Measurements from ENCODE around the gene FAM149B1.
"Not testable (repeated sequence)": the region's sequence is repeated elsewhere in the genome, so short reads cannot be mapped to it uniquely, and the experiment has no call there.

FAM149B1 gene

DNA sequence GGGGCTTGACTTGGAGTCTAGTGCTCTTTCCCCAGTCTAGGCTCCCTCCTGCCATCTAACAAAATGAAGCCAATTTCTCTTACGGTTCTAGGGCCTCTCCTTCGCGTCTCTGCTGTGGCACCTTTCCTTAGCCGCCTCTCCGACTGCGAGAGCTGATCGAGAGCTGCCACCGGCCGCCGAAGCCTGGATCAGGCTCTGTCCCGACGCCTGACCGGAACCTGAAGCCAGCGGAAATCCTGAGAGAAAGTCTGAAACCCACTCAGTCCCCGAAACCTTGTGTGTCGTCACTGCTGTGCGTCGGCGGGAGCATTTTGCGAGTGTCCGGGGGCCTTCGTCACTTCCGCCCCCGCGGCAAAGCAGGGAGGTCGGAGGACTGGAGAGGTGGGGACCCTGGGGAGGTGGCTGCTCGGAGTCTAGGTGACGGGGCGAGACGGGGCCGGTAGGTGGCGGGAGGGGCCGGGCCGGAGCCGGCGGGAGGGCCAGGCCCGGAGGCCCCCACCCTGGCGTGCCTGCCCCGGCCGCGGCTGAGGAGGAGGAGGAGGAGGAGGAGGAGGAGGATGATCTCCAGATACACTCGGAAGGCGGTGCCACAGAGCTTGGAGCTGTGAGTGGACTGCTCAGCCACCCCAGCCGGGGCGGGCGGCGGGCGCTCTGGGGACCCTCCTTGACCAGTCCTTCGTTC lies at the start of gene FAM149B1, which contains the start of gene ECD:
FAM149B1 (plus strand) TSS at position 337 of the 682 bp plus-strand sequence; CDS start at position 558, 221 bp downstream.
ECD (minus strand) TSS at position 226 of the 682 bp plus-strand sequence. CDS start 4,071 bp downstream, outside the sequence.
- peak; percentile 93 for DNase-seq

DNA sequence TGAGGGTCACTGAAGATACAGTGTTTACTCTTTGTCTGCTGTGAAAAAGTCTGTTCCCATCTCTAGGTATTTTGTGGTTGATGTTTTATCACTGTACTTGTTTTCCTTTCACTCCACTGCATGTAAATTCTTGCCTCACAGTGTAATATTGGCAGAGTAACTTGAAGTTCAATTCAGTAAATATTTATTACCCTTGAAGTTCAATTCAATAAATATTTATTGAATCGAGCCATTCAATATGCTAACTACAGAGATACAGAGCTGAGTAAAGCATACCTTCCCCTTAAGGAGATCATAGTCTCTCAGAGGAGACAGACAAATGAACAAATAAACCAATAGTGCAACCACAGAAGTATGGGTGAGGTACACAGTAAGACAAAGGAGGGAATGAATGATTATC lies 48.5 kb upstream of the FAM149B1 start:
- no peak for DNase-seq

DNA sequence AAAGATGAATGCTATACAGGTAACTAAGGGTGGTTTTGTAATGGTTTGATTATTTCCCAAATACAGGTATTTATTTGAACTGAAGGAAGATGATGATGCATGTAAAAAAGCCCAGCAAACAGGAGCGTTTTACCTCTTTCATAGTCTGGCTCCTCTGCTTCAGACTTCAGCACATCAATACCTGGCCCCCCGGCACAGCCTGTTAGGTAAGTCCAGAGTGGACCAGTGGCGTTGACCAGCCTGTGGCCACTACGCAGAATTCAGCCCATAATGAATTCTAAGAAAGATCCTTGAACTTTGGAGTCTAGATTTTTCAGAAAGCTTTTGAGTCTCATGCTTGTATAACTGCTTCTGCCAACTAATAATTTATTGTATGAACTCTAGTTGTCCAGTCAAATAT lies 48.0 kb upstream of the FAM149B1 start:
- DNase-seq, result no peak

DNA sequence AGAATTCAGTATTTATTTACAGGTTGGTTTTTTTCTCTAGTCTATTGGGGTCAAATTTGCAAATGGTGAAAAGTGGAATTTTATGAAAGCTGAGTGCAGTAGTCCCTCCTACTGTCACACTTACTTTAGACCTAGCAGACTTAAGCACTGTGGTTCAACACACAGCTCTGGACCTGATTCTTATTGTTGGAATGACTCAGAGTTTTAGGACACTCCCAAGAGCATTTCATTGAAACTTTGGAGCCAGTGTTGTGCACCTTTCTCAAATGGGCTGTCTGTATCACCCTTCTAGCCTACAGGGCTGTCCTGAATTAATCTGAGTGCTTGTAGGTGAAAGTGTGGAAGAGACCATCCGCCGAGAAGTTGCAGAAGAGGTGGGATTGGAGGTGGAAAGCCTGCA lies 41.6 kb upstream of the FAM149B1 start:
- no peak for DNase-seq

DNA sequence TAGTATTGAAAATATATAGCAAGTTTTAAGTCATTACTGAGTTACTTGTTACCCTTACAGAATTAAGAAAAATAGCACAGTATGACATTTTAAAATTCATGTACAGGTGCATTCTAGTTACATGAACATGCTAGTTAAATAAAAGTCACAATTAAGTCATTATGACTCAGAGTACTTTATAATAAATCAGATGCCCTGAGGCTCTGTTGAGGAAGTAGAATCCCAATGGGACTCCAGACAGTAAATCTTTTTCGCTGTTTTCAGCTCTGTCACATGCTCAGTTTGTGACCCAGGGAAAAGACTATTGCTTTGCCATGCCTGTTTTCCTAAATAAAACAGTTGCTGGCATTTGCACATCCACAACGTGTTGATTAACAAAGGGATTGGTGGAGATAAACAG lies 36.6 kb upstream of the FAM149B1 start:
- no peak for DNase-seq

DNA sequence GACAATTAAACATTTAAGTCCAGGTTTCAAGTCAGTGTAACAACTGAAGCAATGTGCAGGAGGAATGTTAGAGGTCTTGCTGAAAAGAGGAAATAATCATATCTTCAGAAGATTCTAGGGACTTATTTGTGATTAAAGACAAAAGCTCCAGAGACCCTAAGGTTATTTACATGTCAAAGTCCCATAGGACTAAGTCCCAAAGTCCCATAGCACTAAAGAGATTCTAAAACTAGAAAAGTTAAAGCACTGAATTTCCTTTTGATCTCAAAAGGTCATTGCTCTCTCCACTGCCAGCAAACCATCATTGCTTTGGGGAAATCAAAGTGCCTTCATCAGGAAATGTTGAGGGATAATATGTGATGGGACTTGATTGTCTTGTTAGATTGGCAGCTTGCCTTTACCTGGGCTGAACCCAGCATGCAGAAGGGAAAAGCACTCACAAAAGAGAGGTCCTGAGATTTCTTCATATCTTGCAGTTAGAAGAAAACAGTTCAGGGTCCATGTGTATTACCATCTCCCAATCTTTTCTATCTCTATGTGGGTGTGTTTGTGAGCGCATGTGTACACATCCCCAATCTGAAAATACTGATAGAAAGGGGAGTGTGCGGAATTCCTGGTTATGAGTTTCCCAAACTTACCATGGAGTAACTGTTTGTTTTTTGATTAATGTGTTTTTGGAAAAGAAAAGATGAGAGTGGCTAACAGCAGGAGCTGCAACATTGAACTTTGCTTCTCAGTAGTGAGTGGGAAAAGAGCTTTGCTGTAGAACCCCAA lies 35.8 kb upstream of the FAM149B1 start:
- no peak for DNase-seq

DNA sequence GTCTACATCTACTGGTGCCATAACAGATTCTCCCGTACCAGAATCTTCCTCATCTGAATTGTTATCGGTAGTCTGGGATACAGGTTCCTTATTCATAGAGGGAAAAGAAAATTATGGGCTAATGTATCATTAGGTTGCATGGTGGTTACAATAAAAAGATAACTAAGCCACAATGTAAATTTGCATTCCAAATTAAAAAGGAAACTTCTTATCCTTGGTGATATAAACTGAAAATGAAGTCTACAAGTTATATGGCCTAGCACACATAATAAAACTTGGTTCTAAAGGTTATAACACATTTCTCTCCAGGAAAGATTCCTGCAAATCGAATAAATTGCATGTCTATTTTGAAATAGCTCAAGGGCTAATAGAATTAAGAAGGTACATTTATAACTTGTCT lies 33.2 kb upstream of the FAM149B1 start:
- no peak for DNase-seq

DNA sequence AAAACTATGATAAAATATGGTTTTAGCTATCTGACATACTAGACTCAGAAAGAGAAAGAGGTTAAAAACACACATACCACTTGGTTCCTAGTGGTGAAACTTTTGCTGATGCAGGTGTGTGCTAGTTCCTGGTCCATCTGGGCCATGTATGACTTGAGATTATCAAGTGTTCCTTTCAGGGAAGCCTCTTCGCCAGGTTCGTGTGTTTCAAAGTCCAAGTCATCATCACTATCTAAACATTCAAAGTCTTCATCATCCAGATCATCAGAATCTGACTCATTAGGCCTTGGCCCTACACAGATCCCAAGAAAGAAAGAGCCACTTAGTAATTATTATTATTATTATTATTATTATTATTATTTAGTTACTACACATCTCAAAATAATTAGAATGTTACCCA lies 31.3 kb upstream of the FAM149B1 start:
- DNase-seq, result no peak

DNA sequence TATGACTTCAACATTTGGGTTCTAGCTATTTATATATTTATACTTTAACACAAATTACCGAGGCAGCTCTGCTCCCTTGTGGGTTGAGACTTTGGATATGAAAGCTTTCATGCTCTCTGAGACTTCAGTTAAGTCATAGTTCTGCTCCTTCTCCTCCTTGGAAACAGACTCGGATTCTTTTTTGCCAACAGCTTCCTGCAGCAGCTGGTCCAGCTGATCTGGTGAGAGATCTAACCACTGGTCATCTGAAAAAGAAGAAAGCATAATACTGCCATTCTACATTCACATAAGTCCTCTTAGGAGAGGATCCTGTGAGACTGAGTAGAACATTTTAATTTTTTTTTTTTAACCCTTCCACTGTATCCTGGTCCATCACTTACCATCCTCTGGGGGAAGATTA lies 28.7 kb upstream of the FAM149B1 start:
- DNase-seq, result no peak

DNA sequence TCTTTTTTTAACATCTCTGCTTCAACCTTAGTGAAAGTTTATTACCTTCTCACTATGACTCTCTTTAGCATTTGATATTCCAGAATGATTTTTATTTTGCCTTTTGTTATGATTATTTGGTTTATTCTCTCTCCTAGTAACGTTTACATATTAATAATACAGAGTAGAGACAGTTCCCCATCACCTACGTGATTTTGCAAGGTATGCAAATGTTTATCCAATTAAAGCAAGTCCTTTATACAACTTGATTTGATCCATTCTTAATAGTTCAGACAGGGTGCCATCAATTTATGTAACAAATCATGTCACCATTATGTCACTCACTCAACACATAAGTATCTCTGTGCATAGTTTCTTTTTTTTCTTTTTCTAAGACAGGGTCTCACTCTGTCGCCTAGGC lies 26.3 kb upstream of the FAM149B1 start:
- DNase-seq, result no peak

DNA sequence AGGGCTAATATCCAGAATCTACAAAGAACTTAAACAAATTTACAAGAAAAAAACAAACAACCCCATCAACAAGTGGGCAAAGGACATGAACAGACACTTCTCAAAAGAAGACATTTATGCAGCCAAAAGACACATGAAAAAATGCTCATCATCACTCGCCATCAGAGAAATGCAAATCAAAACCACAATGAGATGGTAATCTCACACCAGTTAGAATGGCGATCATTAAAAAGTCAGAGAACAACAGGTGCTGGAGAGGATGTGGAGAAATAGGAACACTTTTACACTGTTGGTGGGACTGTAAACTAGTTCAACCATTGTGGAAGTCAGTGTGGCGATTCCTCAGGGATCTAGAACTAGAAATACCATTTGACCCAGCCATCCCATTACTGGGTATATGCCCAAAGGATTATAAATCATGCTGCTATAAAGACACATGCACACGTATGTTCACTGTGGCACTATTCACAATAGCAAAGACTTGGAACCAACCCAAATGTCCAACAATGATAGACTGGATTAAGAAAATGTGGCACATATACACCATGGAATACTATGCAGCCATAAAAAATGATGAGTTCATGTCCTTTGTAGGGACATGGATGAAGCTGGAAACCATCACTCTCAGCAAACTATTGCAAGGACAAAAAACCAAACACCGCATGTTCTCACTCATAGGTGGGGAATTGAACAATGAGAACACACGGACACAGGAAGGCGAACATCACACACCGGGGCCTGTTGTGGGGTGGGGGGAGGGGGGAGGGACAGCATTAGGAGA lies 17.1 kb upstream of the FAM149B1 start:
- not testable (repeated sequence) for DNase-seq

DNA sequence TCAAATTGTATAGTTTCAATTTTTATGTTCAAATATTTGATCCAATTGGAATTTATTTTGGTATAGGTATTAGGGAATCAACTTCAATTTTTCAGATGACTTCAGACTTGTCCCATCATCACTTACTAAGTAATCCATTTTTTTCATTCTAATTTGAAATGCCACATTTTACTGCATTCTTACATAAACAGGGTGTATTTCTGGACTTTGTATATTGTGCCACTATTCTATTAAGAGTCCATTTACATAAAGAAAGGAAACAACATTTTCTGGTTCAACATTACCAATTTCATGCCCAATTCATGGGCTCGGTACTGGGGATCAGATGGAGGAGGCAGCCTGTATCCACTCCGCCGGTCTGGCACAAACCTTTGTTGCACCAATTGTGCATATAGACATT lies 15.9 kb upstream of the FAM149B1 start:
- DNase-seq, result no peak

DNA sequence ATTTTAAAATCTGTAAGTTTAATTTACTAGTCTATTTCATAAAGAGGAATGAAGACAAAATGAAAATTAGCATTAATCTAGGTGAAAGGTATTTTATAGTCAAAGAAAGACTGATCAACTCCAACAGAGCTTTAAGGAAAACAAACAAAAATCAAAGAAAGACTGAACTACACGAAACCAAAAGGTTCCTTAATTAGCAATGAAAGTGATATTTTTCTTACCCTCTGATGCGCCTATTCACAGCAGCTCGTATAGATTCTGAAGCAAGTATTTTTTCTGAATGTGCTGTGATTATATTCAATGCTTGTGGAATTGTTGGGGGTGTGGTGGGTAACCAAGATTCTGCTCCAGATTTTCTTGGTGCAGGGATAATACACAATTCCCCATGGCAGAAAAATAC lies 11.9 kb upstream of the FAM149B1 start:
- no peak for DNase-seq

DNA sequence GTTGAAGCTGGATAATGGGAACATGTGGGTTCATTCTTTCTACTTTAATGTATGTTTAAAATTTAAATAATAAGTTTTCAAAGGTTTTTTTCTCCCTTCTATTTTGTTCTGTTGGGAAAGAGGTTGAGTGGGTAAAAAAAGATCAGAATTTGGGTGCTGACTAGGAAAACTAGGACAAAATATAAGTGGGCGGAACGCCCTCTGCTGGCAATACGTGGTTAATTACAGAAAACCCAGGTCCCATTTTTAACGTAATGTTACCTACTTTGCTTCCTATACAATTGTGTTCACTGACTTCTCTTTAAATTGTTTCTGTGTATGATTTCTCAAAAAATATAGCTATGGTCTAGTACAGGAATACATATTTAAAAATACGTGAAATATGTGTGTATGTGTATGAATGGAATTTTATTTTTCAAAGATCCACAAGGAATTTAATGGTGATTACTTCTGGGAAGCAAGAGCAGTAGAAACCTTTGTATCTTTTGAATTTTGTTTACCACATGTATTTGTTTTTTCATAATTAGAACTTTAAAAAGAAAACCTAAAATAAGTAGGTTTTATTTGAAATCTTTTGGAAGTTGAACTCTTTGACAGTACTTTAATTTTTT lies 8.8 kb upstream of the FAM149B1 start:
- DNase-seq, result peak; percentile 60

DNA sequence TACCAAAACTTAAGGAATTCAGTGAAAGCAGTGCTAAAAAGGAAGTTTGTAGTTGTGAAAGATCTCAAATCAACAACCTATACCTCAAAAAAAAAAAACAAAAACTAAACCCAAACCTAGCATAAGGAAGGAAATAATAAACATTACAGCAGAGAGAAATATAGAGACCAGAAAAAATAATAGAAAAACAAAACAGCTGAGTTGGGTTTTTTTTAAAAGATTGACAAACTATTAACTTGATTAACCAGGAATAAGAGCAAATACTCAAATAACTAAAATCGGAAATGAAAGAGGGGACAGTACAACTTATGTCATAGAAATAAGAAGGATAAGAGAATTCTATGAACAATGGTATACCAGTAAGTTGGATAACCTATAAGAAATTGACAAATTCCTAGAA lies 6.8 kb upstream of the FAM149B1 start:
- no peak for DNase-seq

DNA sequence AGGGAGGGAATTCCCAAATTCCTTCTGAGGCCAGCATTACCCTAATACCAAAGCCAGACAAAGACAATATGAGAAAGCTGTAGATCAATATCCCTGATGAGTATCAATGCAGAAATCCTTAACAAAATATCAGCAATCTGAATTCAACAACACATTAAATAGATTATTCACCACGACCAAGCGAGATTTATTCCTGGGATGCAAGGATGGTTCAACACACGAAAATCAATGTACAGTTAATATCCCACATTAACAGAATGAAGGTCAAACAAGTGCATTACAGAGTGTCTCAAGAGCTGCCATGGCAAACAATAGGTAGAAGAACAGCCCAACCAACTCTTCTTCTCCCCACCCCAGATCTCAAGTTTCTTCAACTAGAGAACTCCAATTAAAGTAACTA lies 6.3 kb upstream of the FAM149B1 start:
- no peak for DNase-seq

DNA sequence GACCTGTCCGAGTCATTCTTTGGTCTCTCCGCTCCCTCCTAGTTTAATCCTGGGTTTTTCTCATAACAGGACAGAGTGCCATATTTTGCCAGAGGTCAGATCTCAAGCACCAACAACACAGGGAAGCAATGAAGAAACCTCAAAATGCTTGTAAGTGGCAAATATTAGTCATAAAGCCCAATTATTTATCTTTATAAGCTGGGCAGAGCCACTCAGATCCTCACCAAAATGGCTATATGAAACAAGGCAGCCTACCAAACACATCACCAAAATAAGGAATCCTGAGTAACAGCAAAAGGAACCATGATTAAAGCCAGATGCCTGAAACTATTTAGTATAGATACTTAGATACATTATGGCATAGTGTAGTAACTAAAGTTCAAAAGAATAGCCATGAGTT lies 4.8 kb upstream of the FAM149B1 start:
- DNase-seq, result no peak

DNA sequence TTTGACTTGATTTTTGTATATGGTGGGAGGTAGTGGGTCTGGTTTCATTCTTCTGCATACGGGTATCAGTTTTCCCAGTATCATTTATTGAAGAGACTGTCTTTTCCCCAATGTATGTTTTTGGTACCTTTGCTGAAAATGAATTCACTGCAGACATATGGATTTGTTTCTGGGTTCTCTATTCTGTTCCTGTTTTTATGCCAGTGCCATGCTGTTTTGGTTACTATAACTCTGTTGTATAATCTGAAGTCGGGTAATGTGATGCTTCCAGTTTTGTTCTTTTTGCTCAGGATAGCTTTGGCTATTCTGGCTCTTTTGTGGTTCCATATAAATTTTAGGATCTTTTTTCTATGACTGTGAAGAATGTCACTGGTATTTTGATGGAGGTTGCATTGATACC lies 947 bp upstream of the FAM149B1 start:
- no peak for DNase-seq

DNA sequence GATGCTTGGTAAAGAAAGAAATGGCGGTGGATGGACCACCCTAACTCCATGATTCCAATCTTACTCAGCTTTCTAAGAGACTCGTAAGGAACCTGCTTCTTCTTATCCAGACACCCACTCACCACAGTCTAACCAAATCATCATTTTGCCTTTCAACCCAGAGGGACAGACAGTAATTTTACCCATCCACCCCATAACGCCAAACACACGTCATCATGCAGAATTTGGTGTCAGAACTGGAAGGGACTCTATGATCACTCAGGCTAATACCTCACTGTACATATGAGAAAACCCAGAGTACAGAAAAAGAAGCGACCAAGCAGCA lies 499 bp upstream of the FAM149B1 start:
- DNase-seq, result peak; percentile 20

DNA sequence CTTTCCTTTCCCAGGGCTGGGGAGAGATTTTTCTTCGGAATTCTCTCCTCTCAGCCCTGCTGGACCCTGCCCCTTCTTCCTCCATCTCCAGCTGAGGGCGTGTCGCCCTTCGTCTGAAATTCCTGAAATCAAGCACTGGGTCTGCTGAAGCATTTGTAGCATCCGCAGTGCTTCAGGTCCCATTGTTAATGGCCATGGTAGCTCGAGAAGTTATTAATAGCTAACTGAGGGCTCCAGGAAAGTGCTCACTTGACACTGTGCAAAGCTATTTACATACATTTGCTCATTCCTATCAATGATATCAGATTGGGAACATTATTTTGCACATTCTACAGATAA lies 515 bp downstream of the FAM149B1 start:
- no peak for DNase-seq

DNA sequence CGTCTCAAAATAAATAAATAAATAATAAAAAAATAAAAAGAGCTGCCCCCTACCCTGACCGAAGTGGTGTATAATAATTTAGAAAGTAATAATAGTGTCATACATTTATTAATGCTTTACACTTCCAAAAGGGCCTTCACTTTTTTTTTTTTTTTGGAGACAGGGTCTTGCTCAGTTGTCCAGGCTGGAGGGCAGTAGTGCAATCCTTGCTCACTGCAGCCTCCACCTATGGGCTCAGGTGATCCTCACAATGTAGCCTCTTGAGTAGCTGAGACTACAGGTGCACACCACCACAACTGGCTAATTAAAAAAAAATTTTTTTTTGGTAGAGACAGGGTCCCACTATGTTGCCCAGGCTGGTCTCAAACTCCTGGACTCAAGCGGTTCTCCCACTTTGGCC lies 1.4 kb downstream of the FAM149B1 start:
- DNase-seq, result no peak

DNA sequence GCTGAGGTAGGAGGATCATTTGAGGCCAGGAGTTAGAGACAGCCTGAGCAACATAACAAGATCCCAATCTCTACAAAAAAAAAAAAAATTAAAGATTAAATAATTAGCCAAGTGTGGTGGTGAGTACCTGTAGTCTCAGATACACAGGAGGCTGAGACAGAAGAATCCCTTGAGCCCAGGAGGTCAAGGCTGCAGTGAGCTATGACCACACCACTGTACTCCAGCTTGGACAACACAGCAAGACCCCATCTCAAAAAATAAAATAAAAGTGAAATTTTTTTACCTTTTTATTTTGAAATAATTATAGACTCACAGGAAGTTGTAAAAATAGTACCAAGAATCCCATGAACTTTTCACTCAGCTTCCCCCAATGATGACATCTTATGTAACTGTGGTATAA lies 4.9 kb downstream of the FAM149B1 start:
- no peak for DNase-seq

DNA sequence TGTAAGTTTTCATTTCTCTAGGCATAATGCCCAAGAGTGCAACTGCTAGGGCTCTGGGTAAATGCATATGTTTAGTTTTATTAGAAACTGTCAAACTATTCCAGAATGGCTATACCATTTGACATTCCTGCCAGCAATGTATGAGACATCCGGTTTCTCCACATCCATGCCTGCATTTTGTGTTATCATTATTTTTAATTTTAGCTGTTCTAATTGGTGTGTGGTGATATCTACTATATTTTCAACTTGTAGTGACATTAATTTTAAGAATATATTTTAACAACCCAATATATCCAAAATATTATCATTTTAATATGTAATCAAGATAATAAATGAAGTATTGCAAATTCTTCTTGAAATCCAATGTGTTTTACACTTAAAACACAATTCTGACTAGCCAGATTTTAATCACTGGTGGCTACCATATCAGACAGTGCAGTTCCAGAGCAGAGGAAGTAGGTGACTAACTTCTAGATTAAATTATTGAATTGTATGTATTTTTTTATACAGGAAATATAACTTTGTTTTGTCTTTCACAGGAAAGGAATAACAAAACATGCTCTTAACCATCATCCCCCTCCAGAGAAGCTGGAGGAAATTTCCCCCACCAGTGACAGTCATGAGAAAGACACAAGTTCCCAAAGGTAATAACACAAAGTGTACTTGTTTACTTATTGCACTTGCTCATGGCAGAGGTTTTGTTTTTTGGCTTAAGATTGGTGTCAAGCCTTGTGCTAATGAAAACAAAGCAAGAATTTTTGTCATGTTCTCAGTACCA lies 6.4 kb downstream of the FAM149B1 start:
- no peak for DNase-seq

All from stimulated activated CD4-positive, alpha-beta T cell treated with anti-CD3 and anti-CD28 coated beads, Interleukin-4, amount 100 ng/mL, for 24 hours (primary cell).